ENCODE data around the gene MSX1. TPM values are rescaled to one million over a fixed set of nuclear protein-coding genes. Genes with fewer than 3 reads are reported as not detected.

The MSX1 gene
- polyA plus RNA-seq (1.7 and 2.8 TPM in 2 replicates), polyA minus RNA-seq (0.35 TPM in 1 of 2 replicates, not detected in the other)

DNA sequence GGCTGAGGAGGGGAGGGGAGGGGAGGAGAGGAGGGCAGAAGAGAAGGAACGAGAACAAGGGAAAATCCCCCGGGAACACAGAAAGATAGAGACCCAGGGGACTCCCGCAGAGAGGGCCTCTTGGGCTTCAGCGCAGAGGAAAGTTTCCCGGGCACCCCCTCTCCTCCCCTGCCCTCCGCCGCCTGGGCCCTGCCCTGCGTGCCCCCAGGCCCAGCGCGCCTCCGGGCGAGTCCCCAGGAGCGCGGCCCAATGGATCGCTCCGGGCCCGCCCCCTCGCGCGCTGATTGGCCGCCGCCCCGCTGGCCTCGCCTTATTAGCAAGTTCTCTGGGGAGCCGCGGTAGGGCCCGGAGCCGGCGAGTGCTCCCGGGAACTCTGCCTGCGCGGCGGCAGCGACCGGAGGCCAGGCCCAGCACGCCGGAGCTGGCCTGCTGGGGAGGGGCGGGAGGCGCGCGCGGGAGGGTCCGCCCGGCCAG, at the start of gene MSX1:
Gene MSX1, plus strand, starts transcription at position 341 of the 474 bp plus-strand sequence. CDS start 235 bp downstream, outside the sequence.
- Histone ChIP-seq H3K9ac (ENCODE audit: low read length) (no peak within 1 kb of the TSS), H3K27me3 (ENCODE audit: insufficient read depth, low read depth, low read length) (peaks cover 98% of the 10 kb centered on the region), H3K4me2 (ENCODE audit: low read length) (no peak within 1 kb of the TSS), H4K20me1 (ENCODE audit: insufficient read depth) (no peaks in the 10 kb centered on the region), H3K36me3 (ENCODE audit: insufficient read depth, low read length) (no peaks in the 10 kb centered on the region), H3K9me3 (ENCODE audit: low read length) (no peaks in the 10 kb centered on the region), H2AFZ (ENCODE audit: low read depth, low read length) (no peak within 1 kb of the TSS), H3K9me2 (ENCODE audit: insufficient read depth, low read length) (no peaks in the 10 kb centered on the region), H3K27ac (ENCODE audit: low read length) (no peak within 1 kb of the TSS), H3K4me3 (ENCODE audit: low read length) (no peak within 1 kb of the TSS), H3K79me2 (replicated peaks; ENCODE audit: insufficient read depth, low read length) (no peaks in the 10 kb centered on the region), H3F3A (ENCODE audit: insufficient read depth, low read length, poor library complexity, severe bottlenecking) (no peaks in the 10 kb centered on the region)
- TF ChIP-seq RAD21 (conservative IDR thresholded peaks at IDR 0.05) (no peak), CTCF (IDR thresholded peaks at IDR 0.05; ENCODE audit: poor library complexity, severe bottlenecking) (no peak), EP300 (conservative IDR thresholded peaks at IDR 0.05; ENCODE audit: poor library complexity, severe bottlenecking) (no peak), SMC3 (conservative IDR thresholded peaks at IDR 0.05; ENCODE audit: poor library complexity) (no peak), MXI1 (conservative IDR thresholded peaks at IDR 0.05; ENCODE audit: poor library complexity, severe bottlenecking) (no peak), REST (IDR thresholded peaks at IDR 0.05; ENCODE audit: borderline replicate concordance) (no peak), TAF1 (IDR thresholded peaks at IDR 0.05; ENCODE audit: low read depth) (no peak), EZH2 (IDR thresholded peaks at IDR 0.05; ENCODE audit: borderline replicate concordance, insufficient read depth, low read length, poor library complexity, severe bottlenecking) (peak; percentile 52), POLR2AphosphoS5 (IDR thresholded peaks at IDR 0.05) (peak; percentile 7)

DNA sequence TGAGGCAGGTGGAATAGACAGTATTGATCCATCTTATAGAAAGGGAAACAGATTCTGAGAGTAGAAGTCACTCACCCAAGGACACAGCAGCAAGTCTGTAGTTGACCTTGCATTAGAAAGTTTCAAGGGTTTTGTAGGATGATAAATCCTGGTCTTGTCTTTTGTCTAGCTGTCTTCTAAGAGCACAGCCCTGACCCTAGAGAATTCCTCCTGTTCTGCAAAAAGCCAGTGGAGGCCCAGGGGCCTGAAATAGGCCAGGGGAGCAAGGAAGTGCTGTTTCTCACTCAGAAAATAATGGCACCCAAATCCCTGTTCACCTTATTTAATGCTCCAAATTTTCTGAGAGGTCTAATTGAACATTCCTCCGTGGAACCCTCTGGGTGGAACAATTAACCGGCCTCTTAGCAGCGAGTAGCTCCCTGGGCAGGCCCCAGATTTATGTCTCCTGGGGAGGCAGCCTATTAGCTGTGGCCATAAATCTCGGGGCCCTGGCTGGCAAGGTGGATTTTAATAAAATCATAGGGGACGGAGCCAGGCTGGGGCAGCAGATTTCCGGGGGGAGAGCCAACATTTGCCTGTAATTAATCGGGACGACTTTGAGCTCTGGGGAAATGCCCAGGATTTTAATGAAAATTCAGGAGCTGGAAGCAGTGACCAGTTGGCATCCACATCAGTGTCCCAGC, 49.2 kb upstream of the MSX1 start:
- Histone ChIP-seq H2AFZ (ENCODE audit: low read depth, low read length) (no peak overlapping the region), H3K79me2 (replicated peaks; ENCODE audit: insufficient read depth, low read length) (no peaks in the 10 kb centered on the region), H3K9ac (ENCODE audit: low read length) (no peak overlapping the region), H3K27me3 (ENCODE audit: insufficient read depth, low read depth, low read length) (no peaks in the 10 kb centered on the region), H3K4me3 (ENCODE audit: low read length) (no peak overlapping the region), H3K9me3 (ENCODE audit: low read length) (no peaks in the 10 kb centered on the region), H3K36me3 (ENCODE audit: insufficient read depth, low read length) (no peaks in the 10 kb centered on the region), H4K20me1 (ENCODE audit: insufficient read depth) (no peaks in the 10 kb centered on the region), H3K9me2 (ENCODE audit: insufficient read depth, low read length) (no peaks in the 10 kb centered on the region), H3K27ac (ENCODE audit: low read length) (no peak overlapping the region), H3K4me2 (ENCODE audit: low read length) (no peak overlapping the region), H3F3A (ENCODE audit: insufficient read depth, low read length, poor library complexity, severe bottlenecking) (no peaks in the 10 kb centered on the region)
- TF ChIP-seq EP300 (conservative IDR thresholded peaks at IDR 0.05; ENCODE audit: poor library complexity, severe bottlenecking) (no peak), TAF1 (IDR thresholded peaks at IDR 0.05; ENCODE audit: low read depth) (no peak), POLR2AphosphoS5 (IDR thresholded peaks at IDR 0.05) (no peak), CTCF (IDR thresholded peaks at IDR 0.05; ENCODE audit: poor library complexity, severe bottlenecking) (no peak), EZH2 (IDR thresholded peaks at IDR 0.05; ENCODE audit: borderline replicate concordance, insufficient read depth, low read length, poor library complexity, severe bottlenecking) (no peak), SMC3 (conservative IDR thresholded peaks at IDR 0.05; ENCODE audit: poor library complexity) (no peak), RAD21 (conservative IDR thresholded peaks at IDR 0.05) (no peak), REST (IDR thresholded peaks at IDR 0.05; ENCODE audit: borderline replicate concordance) (no peak), MXI1 (conservative IDR thresholded peaks at IDR 0.05; ENCODE audit: poor library complexity, severe bottlenecking) (no peak)
